Vagina (tissue), 2 donors: ENCODE measurements around the gene GYG2. TPM values are rescaled to one million over a fixed set of nuclear protein-coding genes. Genes with fewer than 3 reads are reported as not detected.

Source experiments
- DNase-seq, 2 donors: peaks; one replicate each; pipeline ENCODE4 v3.0.0-alpha.2; 2017; ENCODE audit errors: extremely low spot score in 2 of 2
- H3K27ac ChIP-seq: fragments of 200-600 bp; sonication (generic); one replicate; pipeline ENCODE4 v1.5.1; 2019
- H3K27me3 ChIP-seq: fragments of 200-600 bp; sonication (generic); one replicate; pipeline ENCODE4 v1.5.1; 2019
- H3K36me3 ChIP-seq, 2 donors: fragments of 200-600 bp; sonication (generic); one replicate each; pipeline ENCODE4 v1.5.1; 2017 to 2019
- H3K4me1 ChIP-seq: fragments of 200-600 bp; sonication (generic); one replicate; pipeline ENCODE4 v1.5.1; 2019
- H3K4me3 ChIP-seq, 2 donors: fragments of 200-600 bp; sonication (generic); 1 replicate in 1 of 2; 2 replicates in 1 of 2; pipeline ENCODE4 v1.5.1; 2016 to 2019
- H3K9me3 ChIP-seq: fragments of 200-600 bp; sonication (generic); one replicate; pipeline ENCODE4 v1.5.1; 2019
- CTCF ChIP-seq, 3 experiments: fragments of 450-650 bp in 2 of 3; fragments of 200-600 bp in 1 of 3; sonication (generic) in 1 of 3; IDR thresholded peaks; one replicate each; pipeline ENCODE4 v1.5.1; 2017 to 2019; ENCODE audit warnings: antibody characterized with exemption in 3 of 3, mild to moderate bottlenecking in 2 of 3, moderate library complexity in 2 of 3
- POLR2A ChIP-seq, 2 donors: fragments of 450-650 bp; IDR thresholded peaks; one replicate each; pipeline ENCODE4 v1.6.1; 2017; ENCODE audit warnings: antibody characterized with exemption in 2 of 2, mild to moderate bottlenecking in 2 of 2, moderate library complexity in 2 of 2
- POLR2AphosphoS5 ChIP-seq, 2 donors: sonication (generic); formaldehyde crosslinking; IDR thresholded peaks; one replicate each; pipeline ENCODE4 v1.9.0; 2017; ENCODE audit warnings: antibody characterized with exemption in 2 of 2, mild to moderate bottlenecking in 2 of 2, low read depth in 1 of 2; ENCODE audit not compliant: insufficient read depth in 1 of 2
- intact Hi-C: fragments of 100-400 bp; cut with DNase I; formaldehyde crosslinking; loops from one replicate; pipeline ENCODE4 v1.15.1; 2023
- total RNA-seq: library from RNA; depleted of rRNA; stranded (reverse); fragments of >200 nt; gene quantifications from one replicate; pipeline ENCODE4 v1.2.3, GENCODE V29; 2016

GYG2 gene
- total RNA-seq, 1 donor from 2014 or later = 15.7 TPM

DNA sequence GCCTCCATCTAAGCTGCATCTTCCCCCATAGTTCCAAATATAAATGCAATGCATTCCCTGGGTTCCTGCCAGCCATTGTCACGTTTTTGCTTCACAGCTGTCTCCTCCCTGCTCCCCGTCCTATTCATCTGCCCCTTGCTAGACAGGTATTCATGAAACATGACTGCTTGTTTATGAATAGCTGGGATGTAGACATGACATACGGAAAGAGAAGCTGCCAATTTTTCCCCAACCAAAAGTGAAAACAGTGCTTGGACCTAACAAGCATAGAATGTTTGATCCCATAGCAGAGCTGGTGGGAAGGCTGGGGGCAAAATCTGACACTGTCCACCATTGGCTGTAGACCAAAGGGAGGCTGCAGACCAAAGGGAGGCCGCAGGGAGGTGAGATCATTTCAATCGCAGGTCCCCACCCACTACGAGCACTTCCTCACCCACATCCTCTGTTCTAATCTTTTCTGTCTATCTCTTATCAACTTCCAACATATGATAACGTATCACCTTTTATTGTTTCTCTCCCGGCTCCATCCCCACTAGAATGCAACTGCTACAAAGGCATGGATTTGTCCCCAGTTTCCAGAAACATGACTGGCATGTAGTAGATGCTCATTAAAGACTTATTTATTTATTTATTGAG lies 8.5 kb upstream of the GYG2 start:
- peak in 1 of 2 donors; percentile 40 for DNase-seq
- Histone ChIP-seq H3K27me3 (no peaks in the 10 kb centered on the region), H3K27ac (no peak overlapping the region), H3K4me3 (no peak overlapping the region), H3K9me3 (no peaks in the 10 kb centered on the region), H3K4me1 (no peaks in the 10 kb centered on the region), H3K36me3 (no peaks in the 10 kb centered on the region)
- intact Hi-C loops = no loop called here
- TF ChIP-seq POLR2A (IDR thresholded peaks at IDR 0.05) (no peak), CTCF (IDR thresholded peaks at IDR 0.05) (no peak)

GRCh38 chrX:2823795-2824386 lies 4.8 kb upstream of the GYG2 start:
- intact Hi-C loops = no loop called here
- H3K36me3 ChIP-seq = no peaks in the 10 kb centered on the region
- H3K27me3 ChIP-seq = no peaks in the 10 kb centered on the region
- H3K27ac ChIP-seq = no peak overlapping the region
- no peaks in the 10 kb centered on the region for H3K9me3 ChIP-seq
- no peak for TF ChIP-seq POLR2AphosphoS5 (IDR thresholded peaks at IDR 0.05; ENCODE audit: insufficient read depth in 1 of 2, low read depth in 1 of 2)
- TF ChIP-seq CTCF (IDR thresholded peaks at IDR 0.05) = no peak
- TF ChIP-seq POLR2A (IDR thresholded peaks at IDR 0.05) = no peak
- no peak overlapping the region for H3K4me3 ChIP-seq
- no peaks in the 10 kb centered on the region for H3K4me1 ChIP-seq
- DNase-seq = peak in 1 of 2 donors; percentile 84

- intact Hi-C loops = no loop called here
- Histone ChIP-seq H3K27ac (no peak overlapping the region), H3K4me3 (no peak overlapping the region), H3K4me1 (peaks cover 6% of the 10 kb centered on the region), H3K9me3 (no peaks in the 10 kb centered on the region), H3K27me3 (no peaks in the 10 kb centered on the region), H3K36me3 (no peaks in the 10 kb centered on the region)
- no peak for DNase-seq
- TF ChIP-seq POLR2A (IDR thresholded peaks at IDR 0.05) = no peak
- TF ChIP-seq CTCF (IDR thresholded peaks at IDR 0.05) = no peak
These were observed 3.8 kb upstream of the GYG2 start for GRCh38 chrX:2824886-2825285.

GRCh38 chrX:2828959-2829411 lies 255 bp downstream of the GYG2 start:
- intact Hi-C loops = no loop called here
- TF ChIP-seq CTCF (IDR thresholded peaks at IDR 0.05) (no peak), POLR2A (IDR thresholded peaks at IDR 0.05) (no peak), POLR2AphosphoS5 (IDR thresholded peaks at IDR 0.05; ENCODE audit: insufficient read depth in 1 of 2, low read depth in 1 of 2) (no peak)
- peaks cover 7% of the 10 kb centered on the region for H3K4me1 ChIP-seq

DNA sequence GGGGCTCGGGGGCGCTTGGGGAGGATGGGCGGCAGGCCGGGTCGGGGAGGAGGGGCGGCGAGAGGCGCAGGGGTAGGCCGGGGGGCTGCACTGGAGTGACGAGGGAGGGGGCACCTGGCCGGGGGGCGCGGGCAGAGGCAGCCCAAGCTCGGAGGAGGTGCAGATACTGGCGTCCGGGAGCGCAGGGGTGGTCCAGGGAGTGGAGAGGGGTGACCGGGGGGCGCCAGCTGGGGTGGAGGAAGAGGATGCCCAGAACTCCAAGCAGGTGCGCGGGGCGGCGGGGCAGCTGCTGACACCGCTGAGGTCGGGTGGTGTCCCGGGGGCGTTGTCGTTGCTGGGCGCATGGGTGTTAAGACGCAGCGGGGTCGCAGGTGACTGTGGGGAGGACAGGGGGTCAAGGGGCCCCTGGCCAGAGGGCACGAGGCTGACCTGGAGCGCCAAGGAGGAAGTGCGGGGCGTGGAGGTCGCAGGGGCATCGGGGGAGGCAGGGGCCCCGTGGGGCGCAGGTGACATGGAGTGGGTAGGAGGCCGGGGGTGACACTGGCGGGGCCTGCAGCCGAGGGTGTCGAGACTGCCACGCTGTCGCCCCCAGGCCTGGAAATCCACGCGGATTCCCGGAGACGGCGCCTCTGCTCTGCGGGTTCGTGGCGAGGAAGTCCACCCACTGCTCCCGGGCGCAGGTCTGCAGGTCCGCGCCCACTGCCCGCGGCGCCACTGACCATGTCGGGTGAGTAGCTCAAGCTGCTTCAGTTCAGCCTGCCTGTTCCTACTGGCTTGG lies 928 bp downstream of the GYG2 start:
- Histone ChIP-seq H3K9me3 (no peaks in the 10 kb centered on the region), H3K4me1 (peaks cover 7% of the 10 kb centered on the region), H3K27me3 (no peaks in the 10 kb centered on the region), H3K27ac (no peak overlapping the region), H3K4me3 (peak overlapping the region; percentile 44 to 52), H3K36me3 (no peaks in the 10 kb centered on the region)
- intact Hi-C loops = no loop called here
- no peak for DNase-seq
- TF ChIP-seq POLR2AphosphoS5 (IDR thresholded peaks at IDR 0.05; ENCODE audit: insufficient read depth in 1 of 2, low read depth in 1 of 2) (no peak), CTCF (IDR thresholded peaks at IDR 0.05) (no peak), POLR2A (IDR thresholded peaks at IDR 0.05) (no peak)

More at GRCh38 chrX:2828959-2829411, 255 bp downstream of the GYG2 start:
- Histone ChIP-seq H3K36me3 (no peaks in the 10 kb centered on the region), H3K9me3 (no peaks in the 10 kb centered on the region), H3K4me3 (peak overlapping the region; percentile 44 to 52), H3K27me3 (no peaks in the 10 kb centered on the region), H3K27ac (peak overlapping the region; percentile 17)
- no peak for DNase-seq
